T-helper 2 cell treated with Interferon-gamma antibody and Interleukin-4, amounts not matched to agents 100 ng/mL and 5 ng/mL, for 36 hours (primary cell): ENCODE measurements around the gene TESK1. TPM values are rescaled to one million over a fixed set of nuclear protein-coding genes. Genes with fewer than 3 reads are reported as not detected.

ENCODE experiments used
- intact Hi-C: fragments of 100-400 bp; cut with micrococcal nuclease; formaldehyde crosslinking; loops from one replicate; pipeline ENCODE4 v1.15.1; 2023
- total RNA-seq: library from RNA; stranded (reverse); gene quantifications from 2 replicates; pipeline ENCODE4 v1.2.3, GENCODE V29; 2022

TESK1 gene
- total RNA-seq, 1 donor from 2014 or later = 33.1 TPM

DNA sequence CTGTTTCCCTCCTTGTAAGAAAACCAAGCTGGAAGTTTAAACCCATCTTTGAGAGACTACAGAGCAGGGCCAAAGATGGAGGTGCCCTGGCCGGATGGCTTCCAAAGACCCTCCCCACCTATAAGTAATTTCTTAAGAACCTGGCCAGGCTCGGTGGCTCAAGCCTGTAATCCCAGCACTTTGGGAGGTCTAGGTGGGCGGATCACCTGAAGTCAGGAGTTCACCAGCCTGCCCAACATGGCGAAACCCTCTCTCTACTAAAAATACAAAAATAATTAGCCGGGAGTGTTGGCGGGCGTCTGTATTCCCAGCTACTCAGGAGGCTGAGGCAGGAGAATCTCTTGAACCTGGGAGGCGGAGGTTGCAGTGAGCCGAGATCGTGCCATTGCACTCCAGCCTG lies 40.7 kb downstream of the TESK1 start:
- intact Hi-C loops = loop anchor here (1.0 to 5.0 kb wide), 4 partner anchors 41 to 167 kb away; partner anchors contain the start of genes GBA2, RGP1 and SPAG8

DNA sequence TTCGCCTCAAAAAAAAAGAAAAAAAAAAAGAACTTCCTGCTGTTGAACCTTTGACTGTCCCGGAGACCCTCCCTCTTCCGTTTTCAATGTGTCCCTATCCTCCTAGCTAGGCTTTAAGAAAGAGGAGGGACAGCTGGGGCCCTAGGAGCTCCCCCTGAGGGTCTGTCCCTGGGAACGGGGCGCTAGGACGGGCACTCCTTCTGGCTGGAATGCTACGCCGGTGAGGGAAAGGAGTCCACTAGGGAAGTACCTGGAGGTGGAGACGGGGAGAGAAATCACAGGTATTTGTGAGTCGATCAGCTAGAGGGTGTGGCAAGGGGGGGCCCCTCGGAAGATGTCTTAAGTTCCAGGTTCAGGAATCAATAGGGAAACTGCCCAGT lies 41.1 kb downstream of the TESK1 start:
- intact Hi-C loops = loop anchor here (1.0 to 5.0 kb wide), 4 partner anchors 42 to 166 kb away; partner anchors contain the start of genes GBA2, RGP1 and SPAG8

DNA sequence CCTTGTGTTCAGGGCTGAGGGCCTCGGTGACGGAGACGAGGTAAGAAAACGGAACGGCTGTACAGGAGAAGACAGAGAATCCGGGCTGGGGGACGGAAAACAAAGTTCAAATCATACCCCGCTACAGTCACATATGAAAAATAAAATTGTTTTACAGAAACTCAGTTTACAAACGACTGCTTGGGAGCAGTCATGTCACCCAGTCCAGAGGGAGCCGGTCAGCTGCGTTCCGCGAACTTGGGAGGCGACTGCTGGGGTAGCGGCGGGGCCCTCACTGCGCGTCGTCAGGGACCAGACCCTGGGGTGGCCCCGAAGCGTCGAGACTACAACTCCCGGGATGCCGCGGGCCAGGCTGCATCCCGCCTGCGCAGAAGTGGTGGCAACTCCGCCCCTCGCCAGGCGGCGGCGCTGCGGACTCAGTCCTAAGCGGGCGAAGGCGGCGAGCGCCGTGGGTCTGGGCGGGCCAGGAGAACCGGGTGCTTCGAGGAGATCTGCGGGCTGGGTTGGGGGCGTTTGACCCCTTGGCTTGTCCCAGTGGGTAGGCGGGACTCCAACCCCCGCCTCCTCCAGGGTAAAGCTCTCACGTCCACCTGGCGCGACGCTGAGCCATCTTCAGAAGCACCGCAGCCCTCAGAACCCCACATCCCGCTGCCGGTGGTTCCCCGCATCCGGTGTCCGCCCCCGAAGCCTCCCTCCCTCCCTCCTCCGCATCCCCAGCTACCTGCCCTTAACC lies 41.6 kb downstream of the TESK1 start:
- intact Hi-C loops = loop anchor here (1.0 to 5.0 kb wide), 6 partner anchors 27 to 166 kb away; partner anchors contain the start of genes CREB3, GBA2, RGP1 and SPAG8

DNA sequence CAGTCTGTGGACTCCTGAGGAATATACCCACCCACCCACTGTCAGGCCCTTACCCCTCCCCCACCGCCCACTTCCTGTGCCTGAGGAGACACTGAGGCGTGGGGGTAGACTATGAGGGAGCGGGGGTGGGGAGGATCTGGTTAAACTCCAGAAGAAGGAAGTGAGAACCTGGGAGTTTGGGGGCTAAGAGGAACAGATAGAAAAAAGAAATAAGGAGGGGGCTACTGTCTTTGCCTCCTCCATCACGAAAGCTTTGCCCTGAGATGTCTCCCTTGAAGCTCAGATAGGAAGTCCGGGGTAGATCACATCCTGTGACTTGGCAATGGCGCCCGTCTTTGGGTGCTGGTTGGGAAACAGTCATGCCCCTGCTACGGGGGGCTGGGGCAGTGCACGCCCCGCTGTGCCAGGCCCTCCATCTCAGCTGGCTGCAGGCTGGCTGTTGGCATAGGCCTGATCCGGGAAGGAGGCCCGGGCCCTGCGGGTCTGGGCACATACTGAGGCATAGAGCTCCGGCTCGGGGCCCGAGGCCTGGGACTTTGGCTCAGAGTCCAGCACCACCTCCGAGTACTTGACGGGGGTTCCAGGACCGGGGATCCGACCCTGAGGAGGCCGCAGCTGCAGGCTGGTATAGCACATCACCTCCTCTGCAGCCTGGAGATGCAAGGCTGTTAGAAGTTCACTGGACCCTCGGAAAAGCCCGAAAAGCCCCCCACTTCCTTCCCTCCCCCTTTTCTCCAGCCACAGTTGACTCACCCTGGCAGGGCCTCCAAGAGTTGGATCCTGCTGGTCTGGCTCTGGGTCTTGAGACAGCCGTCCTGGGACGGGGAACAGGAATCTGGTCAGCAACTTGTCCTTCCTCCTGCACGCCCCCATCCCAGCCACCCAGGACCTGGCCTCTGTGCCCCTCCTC lies 44.6 kb downstream of the TESK1 start:
- intact Hi-C loops = loop anchor here (1.0 to 5.0 kb wide), 4 partner anchors 8 to 163 kb away; partner anchors contain the start of genes GBA2, RGP1 and SPAG8

DNA sequence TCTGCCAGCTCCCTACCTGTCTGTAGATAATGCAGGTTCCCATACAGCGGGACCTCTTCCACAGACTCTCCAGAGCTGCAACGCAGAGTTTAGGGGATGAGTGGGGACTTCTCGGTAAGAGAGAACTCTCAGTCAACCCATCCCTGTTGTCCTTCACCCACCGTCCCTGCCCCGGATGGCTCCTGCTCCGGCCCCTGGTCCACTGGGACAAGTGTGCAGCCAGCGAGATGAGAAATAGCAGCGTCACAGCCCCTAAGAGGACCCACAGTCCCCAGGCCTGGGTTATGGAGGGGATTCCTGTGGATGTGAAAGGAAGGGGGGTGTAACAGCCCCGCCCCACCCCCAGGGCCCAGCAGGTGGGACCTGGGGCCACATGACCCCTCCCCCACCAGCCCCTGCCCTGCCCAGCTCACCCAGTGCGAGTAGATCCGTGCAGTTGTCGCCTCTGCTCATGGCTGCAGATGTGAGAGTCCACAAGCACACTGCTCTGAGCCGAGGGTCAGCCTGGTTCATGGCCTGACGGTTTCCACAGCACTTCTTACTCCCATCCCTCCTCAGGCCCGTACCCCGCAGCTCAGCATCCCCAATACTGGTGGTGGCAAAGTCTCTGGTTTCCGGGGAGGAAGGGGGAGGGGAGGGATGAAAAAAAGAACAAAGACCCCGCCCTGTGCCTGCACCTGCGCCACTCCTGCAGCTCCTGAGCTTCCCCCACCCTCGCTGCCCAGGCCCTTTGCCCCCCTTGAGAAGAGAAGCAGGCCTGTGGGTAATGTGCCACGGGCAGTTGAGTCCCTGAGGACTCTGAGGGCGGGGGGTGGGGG lies 45.5 kb downstream of the TESK1 start, which contains the start of gene SIT1:
Gene SIT1, minus strand, starts transcription at position 591 of the 818 bp plus-strand sequence. Its CDS starts 78 bp downstream, at position 513.
- intact Hi-C loops = no loop called here

DNA sequence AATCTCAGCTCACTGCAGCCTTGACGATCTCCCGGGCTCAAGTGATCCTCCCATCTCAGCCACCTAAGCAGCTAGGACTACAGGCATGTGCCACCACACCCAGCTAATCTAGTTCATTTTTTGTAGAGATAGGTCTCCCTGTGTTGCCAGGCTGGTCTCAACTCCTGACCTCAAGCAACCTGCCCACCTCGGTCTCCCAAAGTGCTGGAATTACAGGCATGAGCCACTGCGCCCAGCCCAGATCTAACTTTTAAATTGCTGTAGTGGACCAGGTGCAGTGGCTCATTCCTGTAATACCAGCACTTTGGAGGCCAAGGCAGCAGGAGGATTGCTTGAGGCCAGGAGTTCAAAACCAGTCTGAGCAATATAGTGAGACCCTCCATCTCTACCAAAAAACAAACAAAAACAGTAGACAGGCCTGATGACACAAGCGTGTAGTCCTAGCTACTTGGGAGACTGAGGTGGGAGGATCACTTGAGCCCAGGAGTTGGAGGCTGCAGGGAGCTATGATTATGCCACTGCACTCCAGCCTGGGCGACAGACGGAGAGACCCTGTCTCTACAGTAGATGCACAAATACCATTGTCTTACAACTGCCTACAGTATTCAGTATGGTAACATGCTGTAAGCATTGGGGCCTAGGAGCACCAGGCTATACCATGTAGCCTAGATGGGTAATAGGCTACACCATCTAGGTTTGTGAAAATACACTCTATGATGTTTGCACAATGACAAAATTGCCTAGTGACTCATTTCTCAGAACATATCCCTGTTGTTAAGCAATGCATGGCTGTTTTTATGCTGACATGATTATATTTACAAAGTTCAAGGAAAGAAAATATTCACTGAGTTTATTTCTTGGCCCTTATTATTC lies 47.1 kb downstream of the TESK1 start:
- intact Hi-C loops = no loop called here

DNA sequence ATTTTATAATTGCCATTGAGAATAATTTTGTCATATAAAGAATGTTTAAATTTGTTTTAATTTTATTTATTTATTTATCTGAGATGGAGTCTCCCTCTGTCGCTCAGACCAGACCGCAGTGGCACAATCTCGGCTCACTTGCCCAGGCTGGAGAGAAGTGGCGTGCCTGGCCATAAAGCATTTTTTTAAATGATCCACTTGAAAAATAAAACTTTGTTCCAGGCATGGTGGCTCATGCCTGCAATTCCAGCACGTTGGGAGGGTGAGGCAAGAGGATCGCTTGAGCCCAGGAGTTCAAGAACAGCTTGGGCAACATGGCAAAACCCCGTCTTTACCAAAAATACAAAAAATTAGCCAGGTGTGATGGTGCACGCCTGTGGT lies 47.8 kb downstream of the TESK1 start:
- intact Hi-C loops = no loop called here

DNA sequence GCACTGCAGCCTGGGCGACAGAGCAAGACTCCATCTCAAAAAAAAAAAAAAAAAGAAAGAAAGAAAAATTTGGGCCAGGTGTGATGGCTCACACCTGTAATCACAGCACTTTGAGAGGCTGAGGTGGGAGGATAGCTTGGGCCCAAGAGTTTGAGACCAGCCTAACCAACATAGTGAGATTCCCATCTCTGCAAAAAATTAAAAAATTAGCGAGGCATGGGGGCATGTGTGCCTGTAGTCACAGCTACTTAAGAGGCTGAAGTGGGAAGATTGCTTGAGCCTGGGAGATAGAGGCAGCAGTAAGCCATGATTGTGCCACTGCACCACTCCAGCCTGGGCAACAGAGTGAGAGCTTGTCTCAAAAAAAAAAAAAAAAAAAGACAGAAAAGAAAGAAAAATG lies 48.5 kb downstream of the TESK1 start:
- intact Hi-C loops = no loop called here

DNA sequence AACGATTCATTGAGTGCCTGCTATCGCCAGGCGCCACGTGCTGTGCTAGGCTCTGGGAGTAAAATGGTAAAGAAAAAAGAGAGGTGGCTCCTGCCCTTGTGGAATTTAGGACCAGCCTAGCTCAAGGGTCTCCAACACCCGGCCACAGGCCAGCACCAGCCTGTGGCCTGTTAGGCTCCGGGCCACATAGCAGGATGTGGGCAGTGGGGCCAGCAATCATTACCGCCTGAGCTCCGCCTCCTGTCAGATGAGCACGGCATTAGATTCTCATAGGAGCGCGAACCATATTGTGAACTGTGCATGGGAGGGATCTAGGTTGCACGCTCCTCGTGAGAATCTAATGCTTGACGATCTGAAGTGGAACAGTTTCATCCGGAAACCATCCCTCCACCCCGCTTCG lies 51.3 kb downstream of the TESK1 start:
- intact Hi-C loops = loop anchor here (5.0 kb wide), 1 partner anchor 539 kb away; the partner anchor contains the start of gene ATOSB

DNA sequence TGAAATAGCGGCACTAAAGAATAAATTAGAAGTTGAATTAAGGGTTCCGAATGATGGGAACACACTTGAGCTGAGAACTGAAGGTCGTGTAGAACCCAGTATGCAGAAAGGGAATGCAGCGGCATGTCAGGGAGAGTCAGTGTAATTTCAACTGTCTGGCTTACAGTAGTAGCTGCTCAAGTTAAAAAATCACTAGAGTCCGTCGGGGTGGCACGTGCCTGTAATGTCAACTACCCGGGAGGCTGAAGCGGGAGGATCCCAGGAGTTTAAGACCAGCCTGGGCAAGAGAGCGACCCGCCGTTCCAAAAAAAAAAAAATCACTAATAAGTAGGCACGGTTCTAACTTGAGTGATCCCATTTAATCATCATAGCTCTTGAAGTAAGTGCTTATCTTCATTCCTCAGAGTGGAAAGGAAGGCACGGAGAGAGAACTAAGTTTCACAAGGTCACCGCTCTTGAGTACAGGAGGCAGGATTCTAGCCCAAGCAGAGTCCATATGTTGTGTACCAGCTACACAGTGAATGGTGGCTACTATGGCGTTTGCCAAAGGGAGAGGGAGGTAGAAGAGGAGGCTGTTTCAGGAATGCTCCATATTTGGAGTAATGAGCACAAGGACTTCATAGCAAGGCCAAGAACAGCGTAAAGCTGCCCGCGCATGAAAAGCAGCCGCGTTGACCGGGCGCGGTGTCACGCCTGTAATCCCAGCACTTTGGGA lies 51.9 kb downstream of the TESK1 start:
- intact Hi-C loops = loop anchor here (1.0 to 5.0 kb wide), 2 partner anchors 8 to 540 kb away; partner anchors contain the start of gene ATOSB

DNA sequence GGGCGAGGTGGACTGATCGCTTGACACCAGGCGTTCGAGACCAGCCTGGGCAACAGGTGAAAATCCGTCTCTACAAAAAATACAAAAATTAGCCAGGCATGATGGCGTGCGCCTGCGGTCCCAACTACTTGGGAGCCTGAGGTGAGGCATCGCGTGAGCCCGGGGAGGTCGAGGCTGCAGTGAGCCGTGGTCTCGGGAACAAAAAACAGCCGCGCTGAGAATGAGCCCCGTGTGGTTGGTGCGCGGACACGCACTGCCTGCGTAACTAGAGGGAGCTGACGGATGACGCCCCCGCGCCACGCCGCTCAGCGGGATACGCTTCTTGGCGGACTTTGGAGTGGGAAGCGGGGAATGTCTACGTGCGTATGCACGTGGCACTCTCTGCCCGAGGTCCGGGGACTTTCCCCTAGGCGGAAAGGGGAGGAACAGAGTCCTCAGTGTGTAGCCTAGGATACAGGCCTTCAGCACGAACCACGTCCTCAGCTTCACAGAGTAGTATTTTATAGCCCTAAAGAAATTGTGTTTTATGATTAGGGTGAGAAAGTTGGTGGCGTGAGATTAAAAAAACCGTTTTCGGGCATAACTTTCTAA lies 52.6 kb downstream of the TESK1 start, which contains the start of gene RMRP:
Gene RMRP, minus strand, starts transcription at position 474 of the 591 bp plus-strand sequence.
- intact Hi-C loops = loop anchor here (1.0 to 5.0 kb wide), 5 partner anchors 8 to 540 kb away; partner anchors contain the start of genes ATOSB, CREB3 and TLN1

DNA sequence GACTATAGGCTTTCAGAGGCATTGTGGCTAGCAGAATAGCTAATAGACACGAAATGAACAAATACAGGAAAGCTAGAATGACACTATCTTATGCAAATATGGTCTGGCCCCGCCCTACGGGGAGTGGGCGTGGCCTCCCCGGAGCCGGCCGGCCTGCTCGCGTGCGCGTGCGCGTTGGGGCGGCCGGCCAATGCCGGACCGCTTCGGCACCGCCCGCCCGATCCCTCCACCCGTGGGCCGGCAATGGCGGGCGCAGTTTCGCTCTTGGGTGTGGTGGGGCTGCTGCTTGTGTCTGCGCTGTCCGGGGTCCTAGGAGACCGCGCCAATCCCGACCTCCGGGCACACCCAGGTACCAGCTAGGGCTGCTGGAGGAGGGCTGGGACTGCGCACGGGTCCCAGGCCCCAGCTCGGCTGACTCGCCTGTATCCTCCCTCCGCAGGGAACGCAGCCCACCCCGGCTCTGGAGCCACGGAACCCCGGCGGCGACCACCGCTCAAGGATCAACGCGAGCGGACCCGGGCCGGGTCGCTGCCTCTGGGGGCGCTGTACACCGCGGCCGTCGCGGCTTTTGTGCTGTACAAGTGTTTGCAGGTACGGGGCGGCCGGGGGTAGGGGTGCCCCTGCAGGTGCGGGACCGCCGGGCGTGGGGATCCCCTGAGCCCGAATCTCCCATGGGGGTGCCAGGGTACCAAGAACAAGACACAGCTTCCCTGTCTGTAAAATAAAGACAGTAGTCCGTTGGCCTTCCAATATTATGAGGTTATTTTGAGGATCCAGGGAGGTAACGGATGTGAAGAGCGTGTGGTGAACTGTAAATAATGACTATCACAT lies 53.3 kb downstream of the TESK1 start, which contains the start of gene CCDC107:
Gene CCDC107, plus strand, starts transcription at position 156 of the 831 bp plus-strand sequence. Its CDS starts 88 bp downstream, at position 244.
- intact Hi-C loops = loop anchor here (1.0 to 5.0 kb wide), 4 partner anchors 38 to 541 kb away; partner anchors contain the start of genes ATOSB, CREB3 and TLN1

DNA sequence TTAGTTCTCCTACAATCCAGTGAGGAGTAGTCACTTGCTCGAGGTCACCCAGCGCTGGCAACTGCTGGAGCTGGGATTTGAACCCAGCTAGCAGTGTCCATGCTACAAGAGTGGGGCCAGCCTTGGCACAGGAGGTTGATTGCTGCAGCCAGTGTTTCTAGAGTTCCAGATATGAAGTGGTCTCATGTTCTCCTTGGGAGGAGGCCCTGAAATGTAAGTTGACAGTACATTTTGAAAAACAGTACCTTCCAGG lies 53.8 kb downstream of the TESK1 start:
- intact Hi-C loops = loop anchor here (1.0 to 5.0 kb wide), 4 partner anchors 38 to 542 kb away; partner anchors contain the start of genes ATOSB, CREB3 and TLN1

DNA sequence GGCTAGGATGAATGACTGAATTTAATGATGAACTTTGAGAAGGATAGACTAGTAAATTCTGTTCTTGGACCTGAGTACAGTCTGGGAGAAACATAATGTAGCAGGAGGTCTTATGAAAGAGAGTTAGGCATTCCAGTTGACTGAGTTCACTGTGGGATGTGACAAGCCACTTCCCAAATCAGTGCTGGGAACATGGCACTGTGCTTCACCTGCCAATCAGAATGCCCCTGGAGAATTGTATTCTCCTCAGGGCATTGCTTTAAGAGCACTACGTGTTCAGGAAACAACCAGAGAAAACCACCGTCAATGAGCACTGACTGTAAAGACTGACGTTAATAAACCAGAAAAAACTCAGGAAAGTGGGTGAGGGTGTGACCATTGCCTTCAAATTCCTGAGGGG lies 54.3 kb downstream of the TESK1 start:
- intact Hi-C loops = loop anchor here (2.0 to 5.0 kb wide), 2 partner anchors 37 to 542 kb away; partner anchors contain the start of gene ATOSB
